ENCODE measurements around the gene ASAP3.
A peak's percentile ranks its signal among the peaks of the same experiment; 100 is the strongest.

The ASAP3 gene

GRCh38 chr1:23422241-23422877, 61.6 kb downstream of the ASAP3 start:
- DNase-seq, result no peak

GRCh38 chr1:23421753-23422240, 62.2 kb downstream of the ASAP3 start:
- no peak for DNase-seq

- DNase-seq, result no peak
Observed at GRCh38 chr1:23421343-23421742, 62.6 kb downstream of the ASAP3 start.

- DNase-seq, result no peak
Observed at GRCh38 chr1:23420778-23421177, 63.2 kb downstream of the ASAP3 start.

- no peak for DNase-seq
Observed at GRCh38 chr1:23419180-23419579, 64.8 kb downstream of the ASAP3 start.

GRCh38 chr1:23417570-23417969, 66.4 kb downstream of the ASAP3 start:
- DNase-seq, result no peak

GRCh38 chr1:23416964-23417363, 67.0 kb downstream of the ASAP3 start:
- DNase-seq, result no peak

- no peak for DNase-seq
Observed at GRCh38 chr1:23408797-23409290, 75.1 kb downstream of the ASAP3 start.

GRCh38 chr1:23407016-23407630, 76.9 kb downstream of the ASAP3 start:
- DNase-seq, result no peak

- no peak for DNase-seq
Observed at GRCh38 chr1:23405946-23406345, 78.0 kb downstream of the ASAP3 start.

- DNase-seq, result peak; percentile 91
Observed at GRCh38 chr1:23403735-23404486, 80.1 kb downstream of the ASAP3 start.

GRCh38 chr1:23403355-23403734, 80.6 kb downstream of the ASAP3 start:
- DNase-seq, result no peak

GRCh38 chr1:23403038-23403336, 81.0 kb downstream of the ASAP3 start:
- no peak for DNase-seq

- no peak for DNase-seq
Observed at GRCh38 chr1:23402286-23403037, 81.5 kb downstream of the ASAP3 start.

- DNase-seq, result no peak
Observed at GRCh38 chr1:23401313-23401712, 82.7 kb downstream of the ASAP3 start.

GRCh38 chr1:23400324-23401114, 83.5 kb downstream of the ASAP3 start:
- no peak for DNase-seq

GRCh38 chr1:23399229-23399628, 84.8 kb downstream of the ASAP3 start:
- no peak for DNase-seq

- DNase-seq, result no peak
Observed at GRCh38 chr1:23397908-23398307, 86.1 kb downstream of the ASAP3 start.

- DNase-seq, result no peak
Observed at GRCh38 chr1:23396380-23396779, 87.6 kb downstream of the ASAP3 start.

GRCh38 chr1:23395849-23396248, 88.1 kb downstream of the ASAP3 start:
- DNase-seq, result no peak

- DNase-seq, result no peak
Observed at GRCh38 chr1:23395154-23395724, 88.7 kb downstream of the ASAP3 start.

- no peak for DNase-seq
Observed at GRCh38 chr1:23394684-23395083, 89.3 kb downstream of the ASAP3 start.

All from NCI-H1048 (cell line).